NB4 (cell line): Measurements from ENCODE around the gene ANKZF1.

Experiments
- DNase-seq: peaks from one replicate; pipeline ENCODE4 v3.0.0; 2010; ENCODE audit warnings: low read depth
- H3K4me3 ChIP-seq: one replicate; pipeline ENCODE4 v1.5.1; 2011; ENCODE audit warnings: mild to moderate bottlenecking, low read depth, low read length, moderate library complexity
- MYC ChIP-seq: IDR thresholded peaks from 2 replicates; pipeline ENCODE4 v1.6.1; 2011; ENCODE audit warnings: low read depth, low read length
- POLR2A ChIP-seq: IDR thresholded peaks from 2 replicates; pipeline ENCODE4 v1.6.1; 2011; ENCODE audit warnings: mild to moderate bottlenecking; ENCODE audit not compliant: insufficient read length; ENCODE audit errors: extremely low read depth
- TF ChIP-seq, protein P1 (sequence below): IDR thresholded peaks from 2 replicates; pipeline ENCODE4 v1.6.1; 2011; ENCODE audit warnings: low read depth, low read length
- TF ChIP-seq, protein P2 (sequence below): IDR thresholded peaks from one replicate; pipeline ENCODE4 v1.5.1; 2012; ENCODE audit warnings: low read depth, low read length

The ANKZF1 gene

DNA sequence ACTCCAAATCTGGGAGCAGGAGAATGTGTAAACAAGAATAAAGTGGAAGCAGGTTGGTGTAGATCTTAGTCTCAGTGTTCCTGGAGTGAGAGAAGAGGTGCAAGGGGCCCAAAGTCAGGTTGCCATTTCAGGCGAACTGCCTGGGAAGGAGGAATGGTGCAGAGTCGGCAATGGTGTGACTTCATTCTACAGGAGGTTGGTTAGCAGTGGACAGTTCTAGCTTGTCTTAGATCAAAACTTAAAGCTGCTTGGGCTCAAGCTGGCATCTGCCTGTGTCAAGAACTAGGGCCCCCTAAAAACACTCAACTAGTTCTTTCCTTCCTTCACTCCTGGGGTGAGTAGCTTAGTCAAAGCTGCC lies 19.2 kb downstream of the ANKZF1 start:
- no peak for DNase-seq
- peak overlapping the region; percentile 52 for H3K4me3 ChIP-seq
- TF ChIP-seq MYC (no peak), POLR2A (no peak)
- TF ChIP-seq, protein P1, sequence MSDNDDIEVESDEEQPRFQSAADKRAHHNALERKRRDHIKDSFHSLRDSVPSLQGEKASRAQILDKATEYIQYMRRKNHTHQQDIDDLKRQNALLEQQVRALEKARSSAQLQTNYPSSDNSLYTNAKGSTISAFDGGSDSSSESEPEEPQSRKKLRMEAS = no peak
- TF ChIP-seq, protein P2, sequence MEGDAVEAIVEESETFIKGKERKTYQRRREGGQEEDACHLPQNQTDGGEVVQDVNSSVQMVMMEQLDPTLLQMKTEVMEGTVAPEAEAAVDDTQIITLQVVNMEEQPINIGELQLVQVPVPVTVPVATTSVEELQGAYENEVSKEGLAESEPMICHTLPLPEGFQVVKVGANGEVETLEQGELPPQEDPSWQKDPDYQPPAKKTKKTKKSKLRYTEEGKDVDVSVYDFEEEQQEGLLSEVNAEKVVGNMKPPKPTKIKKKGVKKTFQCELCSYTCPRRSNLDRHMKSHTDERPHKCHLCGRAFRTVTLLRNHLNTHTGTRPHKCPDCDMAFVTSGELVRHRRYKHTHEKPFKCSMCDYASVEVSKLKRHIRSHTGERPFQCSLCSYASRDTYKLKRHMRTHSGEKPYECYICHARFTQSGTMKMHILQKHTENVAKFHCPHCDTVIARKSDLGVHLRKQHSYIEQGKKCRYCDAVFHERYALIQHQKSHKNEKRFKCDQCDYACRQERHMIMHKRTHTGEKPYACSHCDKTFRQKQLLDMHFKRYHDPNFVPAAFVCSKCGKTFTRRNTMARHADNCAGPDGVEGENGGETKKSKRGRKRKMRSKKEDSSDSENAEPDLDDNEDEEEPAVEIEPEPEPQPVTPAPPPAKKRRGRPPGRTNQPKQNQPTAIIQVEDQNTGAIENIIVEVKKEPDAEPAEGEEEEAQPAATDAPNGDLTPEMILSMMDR = no peak

DNA sequence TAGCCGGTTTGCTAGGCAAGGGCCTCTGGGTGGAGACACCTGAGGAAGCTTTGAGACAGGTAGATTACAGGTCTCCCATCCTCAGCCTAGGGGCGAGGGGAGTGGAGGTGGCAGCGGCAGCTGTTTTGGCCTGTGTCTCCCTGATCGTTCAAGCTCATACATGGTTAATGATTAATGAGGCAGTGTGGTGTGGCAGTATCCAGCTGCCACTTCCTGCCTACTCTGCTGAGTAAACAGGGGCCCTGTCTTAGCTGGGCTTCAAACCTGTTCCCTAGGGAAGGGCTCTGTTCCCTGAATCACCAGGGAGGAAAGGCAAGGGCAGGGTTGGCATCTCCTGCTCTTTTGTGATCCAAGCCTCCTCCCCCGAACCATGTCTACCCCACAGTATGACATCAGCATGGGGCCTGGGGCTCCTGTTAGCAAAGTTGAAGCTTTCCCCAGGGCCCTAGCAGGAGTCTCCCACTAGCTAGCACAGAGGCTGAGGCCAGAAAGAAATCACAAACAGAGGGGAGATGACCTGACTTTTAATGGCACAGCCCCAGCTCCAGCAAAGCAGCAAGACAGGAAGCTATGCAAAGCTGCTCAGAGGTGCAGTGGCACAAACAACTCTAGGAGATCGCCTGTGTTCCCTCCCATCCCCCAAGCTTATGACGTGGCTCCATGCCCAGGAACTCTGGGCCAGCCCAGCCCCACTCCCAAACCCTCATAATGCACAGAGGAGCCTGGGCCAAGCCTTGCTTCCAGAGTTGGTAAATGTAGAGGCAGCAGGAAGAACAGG lies 19.8 kb downstream of the ANKZF1 start:
- DNase-seq = peak; percentile 94
- peak; percentile 29 for TF ChIP-seq POLR2A
- TF ChIP-seq, protein P1 = no peak
- TF ChIP-seq MYC = peak; percentile 39; the same call in 1 of the 2 replicates
- TF ChIP-seq, protein P2 = no peak
- peak overlapping the region; percentile 52 for H3K4me3 ChIP-seq

DNA sequence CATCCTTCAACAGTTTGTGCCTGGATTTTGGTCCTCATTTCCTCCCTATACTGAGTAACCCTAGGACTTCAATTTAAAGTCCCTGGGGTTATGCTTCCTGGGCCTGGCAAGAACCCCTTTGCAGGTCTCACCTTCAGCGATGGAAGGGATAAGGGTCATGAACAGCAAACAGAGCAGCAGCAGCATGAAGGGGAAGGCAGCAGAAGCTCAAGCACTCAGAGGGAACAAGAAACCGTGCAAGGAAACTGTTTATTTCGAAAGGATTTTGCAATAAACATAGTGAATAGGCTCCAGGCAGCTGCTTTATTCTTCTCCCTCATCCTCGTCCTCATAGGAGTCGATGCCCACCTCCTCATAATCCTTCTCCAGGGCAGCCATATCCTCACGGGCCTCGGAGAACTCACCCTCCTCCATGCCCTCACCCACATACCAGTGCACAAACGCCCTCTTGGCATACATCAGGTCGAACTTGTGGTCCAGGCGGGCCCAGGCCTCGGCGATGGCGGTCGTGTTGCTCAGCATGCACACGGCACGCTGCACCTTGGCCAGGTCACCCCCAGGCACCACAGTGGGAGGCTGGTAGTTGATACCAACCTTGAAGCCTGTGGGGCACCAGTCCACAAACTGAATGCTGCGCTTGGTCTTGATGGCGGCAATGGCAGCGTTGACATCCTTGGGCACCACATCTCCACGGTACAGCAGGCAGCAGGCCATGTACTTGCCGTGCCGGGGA lies 20.6 kb downstream of the ANKZF1 start:
- peak overlapping the region; percentile 52 for H3K4me3 ChIP-seq

DNA sequence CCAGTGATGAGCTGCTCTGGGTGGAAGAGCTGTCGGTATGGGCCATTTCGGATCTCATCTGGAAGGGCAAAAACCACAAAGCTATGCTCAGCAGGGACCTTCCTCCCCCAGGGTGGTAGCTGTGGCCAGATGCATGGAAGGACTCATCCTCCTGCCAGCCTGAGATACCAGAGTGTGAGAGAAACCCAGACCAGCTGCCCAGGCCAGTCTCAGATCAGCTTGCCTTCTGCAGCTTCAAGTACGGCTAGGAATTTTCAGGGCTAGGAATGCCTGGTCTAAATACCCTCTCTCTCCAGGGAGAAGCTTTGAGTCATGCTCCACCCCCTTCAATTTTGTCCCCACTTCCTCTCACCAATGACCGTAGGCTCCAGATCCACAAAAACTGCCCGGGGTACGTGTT lies 22.1 kb downstream of the ANKZF1 start:
- no peak for TF ChIP-seq POLR2A
- H3K4me3 ChIP-seq = peak overlapping the region; percentile 66
- peak; percentile 84 for DNase-seq

More for the DNA sequence above, 20.6 kb downstream of the ANKZF1 start:
- TF ChIP-seq, protein P1 = 0 out of 2 replicates have a peak, but pooled peaks have one; percentile 6
- TF ChIP-seq, protein P2 = no peak
- TF ChIP-seq POLR2A = no peak
- TF ChIP-seq MYC = no peak
- DNase-seq = peak; percentile 73

DNA sequence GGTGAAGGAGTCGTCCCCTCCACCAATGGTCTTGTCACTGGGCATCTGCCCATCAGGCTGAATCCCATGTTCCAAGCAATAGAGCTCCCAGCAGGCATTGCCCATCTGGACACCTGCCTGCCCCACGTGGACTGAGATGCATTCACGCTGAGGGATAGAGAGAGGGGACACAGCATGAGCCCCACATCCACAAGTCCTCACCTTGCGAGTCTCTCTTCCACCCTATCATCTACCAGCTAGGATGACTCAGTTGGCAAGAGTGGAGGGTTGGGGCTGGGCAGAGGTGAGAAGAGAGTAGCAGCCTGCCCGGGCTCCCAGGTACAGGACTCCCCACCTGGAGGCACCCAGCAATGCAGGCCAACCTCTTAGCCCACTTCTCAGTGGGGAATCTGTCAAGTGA lies 22.5 kb downstream of the ANKZF1 start:
- peak overlapping the region; percentile 66 for H3K4me3 ChIP-seq
- TF ChIP-seq, protein P2 = no peak
- no peak for TF ChIP-seq POLR2A
- TF ChIP-seq, protein P1 = no peak
- no peak for TF ChIP-seq MYC
- DNase-seq = no peak

DNA sequence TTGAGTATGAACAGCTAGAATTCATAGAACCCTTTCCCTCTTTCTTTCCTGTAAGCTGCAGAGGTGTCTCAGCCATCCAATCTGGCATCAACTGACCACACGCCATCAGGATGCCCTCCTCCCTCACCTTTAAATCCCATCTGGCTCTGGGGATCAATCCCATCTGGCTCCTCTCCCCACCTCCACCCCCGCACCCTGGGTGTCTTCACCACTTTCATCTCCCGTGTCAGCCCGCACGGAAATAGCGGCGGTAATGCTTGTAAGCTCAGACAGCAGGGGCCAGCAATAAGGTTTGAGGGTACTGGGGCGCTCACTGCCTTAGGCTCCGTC lies 22.9 kb downstream of the ANKZF1 start:
- H3K4me3 ChIP-seq = peak overlapping the region; percentile 66
- TF ChIP-seq POLR2A = no peak
- TF ChIP-seq, protein P1 = no peak
- TF ChIP-seq, protein P2 = no peak
- TF ChIP-seq MYC = no peak
- DNase-seq = no peak
